ENCODE results near the gene EIF6.

EIF6 gene

GRCh38 chr20:35293303-35294292, 9.0 kb upstream of the EIF6 start:
- DNase-seq: no peak

- no peak for DNase-seq
These were observed 8.1 kb upstream of the EIF6 start for GRCh38 chr20:35292504-35293285.

GRCh38 chr20:35291654-35292503, 7.3 kb upstream of the EIF6 start, which contains the start of gene FAM83C:
Gene FAM83C, minus strand, starts transcription at chr20:35292425. Its CDS starts 121 bp downstream, at chr20:35292304.
- DNase-seq: no peak

- DNase-seq: no peak
These were observed 6.4 kb upstream of the EIF6 start for GRCh38 chr20:35290887-35291417.

GRCh38 chr20:35290186-35290886, 5.8 kb upstream of the EIF6 start:
- no peak for DNase-seq

- no peak for DNase-seq
These were observed 3.9 kb upstream of the EIF6 start for GRCh38 chr20:35288325-35289060.

- no peak for DNase-seq
These were observed 3.1 kb upstream of the EIF6 start for GRCh38 chr20:35287509-35288324.

GRCh38 chr20:35286899-35287508, 2.4 kb upstream of the EIF6 start:
- DNase-seq: no peak

GRCh38 chr20:35286077-35286898, 1.7 kb upstream of the EIF6 start:
- no peak for DNase-seq

GRCh38 chr20:35285806-35286076, 1.2 kb upstream of the EIF6 start:
- DNase-seq: no peak

- no peak for DNase-seq
These were observed 627 bp upstream of the EIF6 start for GRCh38 chr20:35284992-35285805.

- DNase-seq: no peak
These were observed 918 bp downstream of the EIF6 start for GRCh38 chr20:35283441-35284266.

GRCh38 chr20:35281506-35282101, 3.0 kb downstream of the EIF6 start:
- no peak for DNase-seq

- no peak for DNase-seq
These were observed 4.0 kb downstream of the EIF6 start for GRCh38 chr20:35280523-35280922.

GRCh38 chr20:35279533-35280174, 4.9 kb downstream of the EIF6 start:
- DNase-seq: no peak

GRCh38 chr20:35279040-35279439, 5.5 kb downstream of the EIF6 start:
- DNase-seq: no peak
